Activated CD8-positive, alpha-beta memory T cell treated with anti-CD3 and anti-CD28 coated beads, Interleukin-2, amount 50 U/mL, for 24 hours (primary cell): ENCODE measurements around the gene CXCL5.

Experiments
- DNase-seq: peaks from one replicate; pipeline ENCODE4 v3.0.0-alpha.2; 2020; ENCODE audit errors: extremely low read depth

Gene CXCL5

DNA sequence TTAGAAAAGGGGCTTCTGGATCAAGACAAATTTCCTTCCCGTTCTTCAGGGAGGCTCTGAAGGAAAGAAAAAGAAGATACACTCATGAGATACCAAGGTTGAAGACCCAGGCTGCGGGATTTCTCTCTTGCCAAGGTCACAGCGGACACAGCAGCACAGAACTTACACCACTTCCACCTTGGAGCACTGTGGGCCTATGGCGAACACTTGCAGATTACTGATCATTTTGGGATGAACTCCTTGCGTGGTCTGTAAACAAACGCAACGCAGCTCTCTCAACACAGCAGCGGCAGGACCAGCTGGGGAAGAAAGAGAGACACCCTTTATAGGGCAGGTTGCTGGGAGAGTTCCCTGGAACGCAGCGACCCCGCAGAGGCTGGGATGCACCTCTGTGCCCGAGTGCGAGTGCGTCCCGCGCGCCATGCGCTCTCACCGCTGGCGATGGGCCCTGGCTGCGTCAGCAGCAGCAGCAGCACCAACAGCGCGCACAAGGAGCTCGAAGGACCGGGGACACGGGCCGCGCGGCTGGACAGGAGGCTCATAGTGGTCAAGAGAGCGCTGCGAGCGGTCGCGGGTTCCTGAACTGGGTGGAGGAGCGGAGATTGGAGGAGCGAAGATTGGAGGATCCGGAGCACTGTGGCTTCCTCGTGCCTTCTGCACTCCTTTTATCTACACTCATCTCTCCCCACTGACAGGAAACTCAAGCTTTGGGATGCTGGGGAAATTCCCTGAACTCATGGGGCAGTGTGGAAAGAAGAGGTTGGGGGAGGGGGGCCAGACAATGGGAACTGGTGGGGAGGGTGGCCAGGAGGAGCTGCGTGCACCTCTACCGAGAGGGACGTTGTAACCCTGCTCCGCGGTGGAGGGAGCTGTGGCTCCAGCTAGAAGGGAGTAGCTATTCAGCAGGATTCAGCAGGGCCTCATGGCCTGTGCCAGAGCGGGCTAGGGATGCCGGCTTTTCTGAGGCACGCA is at the start of gene CXCL5:
CXCL5 (minus strand) TSS at position 638 of the 972 bp plus-strand sequence; CDS start at position 542, 96 bp downstream.
- no peak for DNase-seq

DNA sequence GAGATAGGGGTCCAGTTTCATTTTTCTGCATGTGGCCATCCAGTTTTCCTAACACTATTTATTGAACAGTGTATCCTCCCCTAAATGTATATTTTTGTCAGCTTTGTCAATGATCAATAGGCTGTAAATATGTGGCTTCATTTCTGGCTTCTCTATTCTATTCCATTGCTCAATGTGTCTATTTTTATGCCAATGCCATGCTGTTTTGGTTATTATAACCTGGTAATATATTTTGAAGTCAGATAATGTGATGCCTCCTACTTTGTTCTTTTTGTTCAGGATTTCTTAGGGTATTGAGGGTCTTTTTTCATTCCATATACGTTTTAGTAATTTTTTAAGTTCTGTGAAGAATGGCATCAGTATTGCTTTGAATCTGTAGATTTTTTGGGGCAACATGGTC is 48.7 kb upstream of the CXCL5 start:
- DNase-seq = no peak

DNA sequence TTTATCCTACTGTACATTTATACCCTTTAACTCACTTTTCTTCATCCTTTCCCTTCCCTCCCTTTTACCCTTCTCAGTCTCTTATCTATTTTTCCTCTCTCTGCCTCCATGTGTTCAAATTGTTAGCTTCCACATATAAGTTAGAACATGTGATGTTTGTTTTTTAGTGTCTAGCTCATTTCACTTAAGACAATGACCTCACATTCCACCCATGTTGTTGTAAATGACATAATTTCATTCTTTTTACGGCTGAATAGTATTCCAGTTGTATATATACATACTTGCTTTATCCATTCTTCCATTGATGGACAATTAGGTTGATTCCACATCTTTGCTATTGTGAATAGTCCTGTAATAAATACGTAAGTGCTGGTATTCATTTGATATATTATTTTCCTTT is 47.3 kb upstream of the CXCL5 start:
- DNase-seq = no peak

DNA sequence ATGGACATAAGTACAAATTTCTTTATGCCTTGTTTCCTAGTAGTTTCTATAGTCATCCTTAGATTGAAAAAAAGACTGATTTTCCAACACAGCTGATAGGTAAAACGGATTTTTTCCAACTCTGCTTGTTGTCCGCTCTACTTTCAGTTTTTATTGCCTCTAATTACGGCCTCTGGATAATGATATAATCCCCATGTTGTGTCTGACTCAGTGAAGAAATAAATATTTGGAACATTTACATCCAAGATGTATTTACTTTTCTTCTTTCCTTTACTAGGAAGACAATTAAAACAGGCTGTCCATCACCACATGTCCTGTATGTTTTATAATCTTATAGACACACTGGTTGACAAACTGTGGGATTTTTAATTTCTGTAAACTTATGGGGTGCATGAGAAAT is 46.8 kb upstream of the CXCL5 start:
- no peak for DNase-seq

DNA sequence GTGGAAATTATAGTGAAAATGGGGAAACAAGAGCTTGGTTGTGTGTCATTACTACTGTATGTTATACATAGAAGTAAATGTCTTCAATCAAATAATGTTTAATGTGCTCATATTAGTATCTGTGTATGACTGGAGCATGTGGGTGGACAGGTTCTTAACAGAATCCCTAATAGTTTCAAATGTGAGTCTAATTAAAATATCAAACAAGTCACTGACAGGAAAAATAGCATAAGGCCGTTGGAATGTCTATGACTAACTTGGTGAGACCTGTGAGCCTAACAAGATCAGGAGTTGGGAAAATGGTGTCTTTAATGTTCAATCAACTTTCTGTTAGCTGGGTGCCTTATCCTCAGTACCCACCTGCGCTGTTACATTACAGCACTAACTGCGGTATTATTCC is 46.2 kb upstream of the CXCL5 start:
- DNase-seq = no peak

DNA sequence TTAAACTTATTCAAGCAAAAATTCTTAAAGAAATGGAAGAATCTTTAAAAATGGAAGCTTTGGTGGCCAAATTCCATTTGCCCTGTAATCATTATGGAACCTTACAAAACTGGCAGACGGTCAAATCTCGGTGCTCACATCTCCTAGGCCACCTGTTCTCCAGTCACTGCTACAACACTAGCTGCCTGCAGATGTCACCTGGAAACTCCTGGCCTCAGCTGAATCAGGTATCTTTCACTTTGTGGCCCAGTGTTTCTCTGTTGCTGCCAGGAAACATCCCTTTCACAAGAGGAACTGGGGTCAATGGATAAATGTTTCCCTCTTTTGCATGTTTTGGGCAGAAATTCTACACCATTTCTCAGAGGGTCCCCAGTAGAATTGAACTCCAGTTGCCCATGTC is 44.2 kb upstream of the CXCL5 start:
- DNase-seq = no peak

DNA sequence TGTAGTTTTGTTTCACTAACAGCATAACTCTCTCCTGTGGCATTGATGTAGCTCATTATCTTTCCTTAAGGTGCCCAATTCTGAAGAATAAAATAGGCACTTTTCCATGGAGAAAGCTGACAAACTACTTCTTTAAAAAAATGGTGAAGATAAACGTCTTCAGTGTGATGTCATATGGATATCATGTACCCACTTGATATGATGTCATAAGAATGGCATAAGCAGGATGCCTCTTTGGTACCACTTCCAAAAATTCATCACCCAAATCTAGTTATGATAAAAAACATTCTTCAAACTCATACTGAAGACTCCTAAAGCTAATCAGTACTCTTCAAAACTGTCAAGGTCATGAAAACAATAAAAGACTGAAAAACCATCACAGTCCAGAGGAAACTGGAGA is 42.9 kb upstream of the CXCL5 start:
- no peak for DNase-seq

DNA sequence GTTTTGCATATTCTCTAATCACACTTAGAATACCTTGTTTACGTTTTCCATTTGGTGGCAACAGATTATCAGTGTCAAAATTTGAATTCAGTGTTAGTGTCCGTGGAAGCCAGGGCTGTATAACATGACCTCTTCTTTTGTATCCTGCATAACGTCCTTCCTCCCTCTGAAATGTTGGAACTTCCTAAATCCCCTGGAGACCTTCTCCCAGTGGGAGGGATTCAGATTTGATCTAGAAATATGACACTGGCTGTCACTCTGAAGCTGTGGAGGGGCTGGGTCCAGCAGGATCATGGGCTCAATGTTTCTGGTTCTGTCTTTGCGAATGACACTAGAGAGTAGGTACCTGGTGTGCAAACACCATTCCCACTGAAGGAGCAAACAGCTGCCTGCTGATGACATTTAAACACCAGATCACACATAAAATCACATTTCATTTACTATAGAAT is 40.9 kb upstream of the CXCL5 start:
- no peak for DNase-seq

DNA sequence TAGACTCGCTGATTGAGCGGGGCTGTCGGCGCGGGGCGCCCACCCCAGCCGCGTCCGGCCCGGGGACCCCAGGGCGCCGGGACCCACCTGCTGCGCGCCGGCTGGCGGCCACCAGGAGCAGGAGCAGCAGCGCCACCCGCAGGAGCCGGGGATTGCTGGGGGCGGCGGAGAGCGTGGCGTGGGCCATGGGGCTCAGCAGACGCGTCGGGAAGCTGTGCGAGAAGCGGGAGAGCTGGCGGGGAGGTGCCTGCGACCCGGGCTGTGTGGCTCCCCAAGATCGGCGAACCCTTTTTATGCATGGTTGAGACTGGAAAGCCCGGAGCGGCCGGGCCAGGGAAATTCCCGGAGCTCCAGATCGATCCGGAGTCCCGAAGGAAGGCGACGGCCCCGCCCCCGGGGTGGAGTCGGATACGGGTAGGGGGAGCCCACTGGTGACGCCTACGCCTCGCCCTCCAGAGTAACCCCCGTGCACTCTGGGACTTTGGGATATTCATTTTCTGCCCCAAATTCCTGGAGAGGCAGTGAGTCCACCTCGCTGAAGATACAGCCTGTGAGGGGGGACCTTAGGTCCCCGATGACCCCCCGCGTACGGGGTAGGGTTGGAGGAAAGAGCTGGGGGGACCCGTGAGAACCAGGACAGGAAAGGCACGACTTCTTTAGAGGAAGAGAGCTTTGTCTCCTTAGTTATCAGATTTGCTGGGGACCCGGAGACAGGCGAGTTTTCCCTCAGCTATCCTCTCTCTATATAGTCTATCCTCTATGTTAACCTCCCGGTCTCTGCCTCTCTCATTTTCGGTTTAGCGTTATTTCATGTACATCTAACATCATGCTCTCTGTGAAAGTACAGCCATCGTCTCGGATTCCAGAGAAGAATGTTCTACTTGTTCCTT is 40.2 kb upstream of the CXCL5 start, which contains the start of gene CXCL3:
CXCL3 (minus strand) TSS at position 265 of the 890 bp plus-strand sequence; CDS start at position 187, 78 bp downstream.
- no peak for DNase-seq

DNA sequence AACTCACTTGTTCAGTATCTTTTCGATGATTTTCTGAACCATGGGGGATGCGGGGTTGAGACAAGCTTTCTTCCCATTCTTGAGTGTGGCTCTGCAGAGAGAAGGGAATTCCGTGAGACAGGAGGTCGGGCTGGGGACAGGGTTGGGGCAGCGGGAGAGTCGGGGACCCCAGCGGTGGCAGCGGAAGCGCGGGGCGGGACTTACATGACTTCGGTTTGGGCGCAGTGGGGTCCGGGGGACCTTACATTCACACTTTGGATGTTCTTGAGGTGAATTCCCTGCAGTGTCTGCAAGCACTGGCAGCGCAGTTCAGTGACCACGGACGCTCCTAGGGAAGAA is 39.6 kb upstream of the CXCL5 start:
- DNase-seq = no peak

DNA sequence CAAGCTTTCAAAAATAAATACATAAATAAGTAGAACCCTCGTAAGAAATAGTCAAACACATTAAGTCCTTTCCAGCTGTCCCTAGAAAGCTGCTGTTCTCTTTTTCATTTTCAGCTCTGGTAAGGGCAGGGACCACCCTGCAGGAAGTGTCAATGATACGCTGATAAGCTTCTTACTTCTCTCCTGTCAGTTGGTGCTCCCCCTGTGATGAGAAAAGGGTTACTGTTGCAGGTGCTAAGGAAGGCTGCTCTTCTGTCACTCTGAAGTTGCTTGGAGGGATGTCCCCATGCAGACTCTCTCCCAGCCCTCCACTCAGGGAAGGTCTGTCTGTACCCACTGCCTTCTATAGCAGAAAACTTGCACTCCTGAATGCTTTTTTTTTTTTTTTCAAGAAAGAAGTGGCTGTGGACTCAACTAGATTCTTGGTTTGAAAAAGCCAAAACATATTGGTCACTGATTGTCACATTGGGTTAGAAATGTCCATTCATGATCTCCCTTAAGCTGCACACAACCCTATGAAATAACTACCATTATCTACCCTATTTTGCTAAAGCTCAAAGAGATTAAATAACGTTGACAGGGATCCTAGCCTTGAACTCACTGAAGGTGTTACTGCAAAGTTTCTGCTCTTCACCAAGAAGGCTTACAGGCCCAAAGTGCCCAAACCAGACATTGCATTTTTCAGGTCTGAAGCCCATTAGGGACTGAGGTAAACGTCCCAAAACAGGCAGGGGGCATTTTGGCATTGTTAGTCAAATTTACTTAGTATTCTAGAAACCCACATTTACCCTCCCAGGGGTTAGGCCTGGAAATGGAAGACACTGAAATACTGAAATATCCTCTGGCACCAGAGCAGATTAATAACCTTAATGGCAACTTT is 38.8 kb upstream of the CXCL5 start:
- DNase-seq = no peak

DNA sequence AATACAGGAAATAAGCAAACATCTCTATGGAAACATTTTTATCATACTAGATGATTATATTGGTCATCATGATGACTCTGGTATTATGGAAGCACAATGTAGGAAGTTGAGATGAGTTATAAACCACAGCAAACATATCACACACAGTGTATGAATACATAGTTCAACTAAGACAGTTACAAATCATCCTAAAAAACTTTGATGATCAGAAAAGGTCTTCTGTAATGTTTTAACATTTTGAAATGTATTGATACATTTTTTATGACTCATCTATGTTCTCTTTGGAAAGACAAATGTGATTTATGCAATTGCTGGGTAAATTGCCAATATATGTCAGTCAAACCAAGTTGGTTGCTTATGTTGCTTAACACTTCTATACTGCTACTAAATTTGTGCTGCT is 35.3 kb upstream of the CXCL5 start:
- no peak for DNase-seq

DNA sequence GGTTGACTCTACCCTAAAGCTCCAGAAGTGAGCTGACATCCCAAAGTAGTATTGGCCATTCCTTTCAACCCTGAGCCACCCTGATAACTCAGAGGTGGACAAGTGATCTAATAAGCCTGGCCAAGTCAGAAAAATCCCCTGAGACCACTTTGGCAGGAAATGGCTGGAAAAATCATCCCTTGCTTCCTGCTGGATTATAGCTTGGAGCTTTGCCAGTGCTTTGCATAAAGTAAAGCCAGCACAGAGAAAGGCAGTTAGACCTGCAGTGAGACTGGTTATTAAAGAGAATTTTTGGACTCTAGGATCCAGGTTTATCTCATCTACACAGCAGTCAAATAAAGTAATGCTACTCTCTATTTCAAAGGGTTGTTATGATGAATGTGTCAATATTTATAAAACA is 33.6 kb upstream of the CXCL5 start:
- no peak for DNase-seq

DNA sequence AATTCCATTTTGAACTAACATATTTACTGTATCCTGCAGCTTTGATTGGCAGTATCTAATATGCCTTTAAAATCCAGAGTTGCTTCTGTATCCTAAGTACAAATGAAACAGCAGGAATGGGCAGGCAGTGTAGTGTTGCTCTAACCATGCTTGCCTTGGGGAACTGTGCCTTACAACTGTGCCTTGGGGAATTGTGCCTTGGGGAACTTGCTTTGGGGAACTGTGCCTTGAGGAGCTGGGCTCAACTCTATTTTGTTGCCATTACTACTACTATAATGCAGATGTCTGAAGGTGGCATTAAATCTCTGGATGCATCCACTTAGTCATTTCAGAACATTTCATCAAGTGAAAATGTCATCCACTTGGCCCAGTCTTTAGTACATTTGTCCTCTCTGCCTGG is 33.1 kb upstream of the CXCL5 start:
- DNase-seq = no peak

DNA sequence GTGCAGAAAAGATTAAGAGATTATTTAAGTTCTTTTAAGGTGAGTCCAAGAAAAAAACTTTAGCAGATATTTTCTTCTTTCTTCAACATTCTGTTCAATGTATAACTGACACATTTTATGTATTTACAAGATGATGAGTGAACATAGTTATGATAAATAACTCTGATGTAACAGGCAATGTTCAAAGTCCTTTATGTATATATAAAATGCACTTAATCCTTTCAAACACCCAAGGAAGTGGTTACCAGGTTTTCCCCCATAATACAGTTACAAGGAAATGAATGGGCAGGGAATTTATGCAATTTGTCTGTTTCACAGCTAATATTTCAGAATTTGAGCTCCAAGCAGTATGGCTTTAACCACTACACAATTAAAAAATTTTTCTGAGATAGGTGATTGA is 31.8 kb upstream of the CXCL5 start:
- DNase-seq = no peak

DNA sequence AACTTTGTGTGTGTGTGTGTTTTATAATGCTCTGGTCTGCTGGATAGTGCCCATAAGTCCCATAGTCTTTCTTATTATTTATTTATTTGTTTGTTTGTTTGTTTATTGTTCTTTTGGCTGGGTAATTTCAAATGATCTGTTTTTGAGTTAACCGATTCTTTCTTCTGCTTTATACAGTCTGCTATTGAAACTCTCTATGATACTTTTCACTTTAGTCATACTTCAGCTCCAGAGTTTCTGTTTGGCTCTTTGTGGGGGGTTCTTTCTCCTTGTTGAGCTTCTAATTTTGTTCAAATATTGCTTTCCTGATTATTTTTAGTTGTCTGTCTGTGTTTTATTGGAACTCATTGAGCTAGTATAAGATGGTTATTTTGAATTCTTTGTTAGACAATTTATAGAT is 30.0 kb upstream of the CXCL5 start:
- no peak for DNase-seq

DNA sequence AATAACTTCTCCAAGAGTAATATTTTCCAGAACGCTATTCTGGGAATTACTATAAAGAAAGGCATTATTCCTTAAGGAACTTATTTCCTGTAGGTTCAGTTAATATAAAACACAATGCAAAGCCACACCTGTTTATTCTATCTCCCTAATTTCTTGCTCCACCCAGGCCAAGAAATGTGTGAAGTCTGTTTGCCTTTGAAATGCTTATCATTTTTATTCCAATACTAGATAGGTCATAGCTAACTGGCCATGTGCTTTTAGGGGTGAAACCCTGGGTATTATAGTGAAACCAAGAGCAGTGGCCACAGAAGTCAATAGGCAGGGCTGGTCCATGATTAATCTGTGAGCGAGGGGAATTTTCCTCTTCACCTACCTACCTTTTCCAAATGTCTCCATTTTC is 25.2 kb upstream of the CXCL5 start:
- no peak for DNase-seq

DNA sequence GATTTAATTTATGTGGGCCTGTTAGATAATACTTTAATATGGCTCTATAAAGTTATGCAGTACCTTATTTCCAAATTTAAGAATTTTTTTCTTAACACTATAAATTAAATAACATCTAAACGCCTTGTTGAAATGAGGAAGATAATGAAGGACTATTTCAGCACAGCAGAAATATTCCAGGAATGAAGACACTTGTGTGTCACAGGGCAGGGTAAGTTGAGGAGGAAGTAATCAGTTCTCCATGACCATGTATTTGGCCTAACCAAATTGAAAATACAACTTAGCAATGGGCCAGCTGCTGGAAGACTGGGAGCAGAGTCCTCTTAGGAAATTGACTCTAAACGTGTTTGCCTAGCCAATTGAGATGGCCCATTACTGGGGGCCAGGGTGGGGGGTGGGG is 23.1 kb upstream of the CXCL5 start:
- DNase-seq = no peak

DNA sequence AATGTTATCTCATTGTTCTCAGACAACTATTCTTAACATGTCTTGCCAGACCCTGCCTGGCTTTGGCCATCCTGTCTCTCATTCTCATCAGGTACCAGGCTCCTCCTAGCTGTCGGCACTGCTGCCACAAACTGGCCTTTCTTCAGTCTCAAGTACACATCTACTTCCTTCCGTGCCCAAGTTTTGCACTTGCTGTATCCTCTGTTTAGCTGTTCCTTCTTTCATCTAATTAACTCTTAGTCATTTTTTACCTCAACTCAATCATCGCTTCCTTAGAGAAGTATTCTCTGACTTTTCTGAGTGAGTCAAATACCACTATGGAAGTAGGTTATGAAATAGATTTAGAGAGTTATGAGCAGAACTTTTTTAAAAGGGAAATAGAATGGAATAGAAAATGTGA is 20.3 kb upstream of the CXCL5 start:
- no peak for DNase-seq

DNA sequence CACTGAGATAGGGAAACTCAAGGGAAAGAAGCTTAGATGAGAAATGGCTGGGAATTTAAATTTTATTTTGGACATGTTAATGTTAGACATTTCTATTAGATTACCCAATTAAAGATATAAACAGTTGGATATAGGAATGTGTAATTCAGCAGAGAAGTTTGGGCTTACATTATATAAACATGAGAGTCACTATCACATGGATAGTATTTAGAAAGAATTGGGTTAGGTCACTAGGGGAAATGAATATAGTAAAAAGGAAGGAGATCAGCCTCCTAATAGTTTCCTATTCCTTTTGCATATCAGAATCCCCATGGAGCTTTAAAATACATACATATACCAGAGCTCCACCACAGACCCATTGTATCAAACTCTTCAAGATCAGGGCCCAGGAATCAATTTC is 19.6 kb upstream of the CXCL5 start:
- DNase-seq = no peak

DNA sequence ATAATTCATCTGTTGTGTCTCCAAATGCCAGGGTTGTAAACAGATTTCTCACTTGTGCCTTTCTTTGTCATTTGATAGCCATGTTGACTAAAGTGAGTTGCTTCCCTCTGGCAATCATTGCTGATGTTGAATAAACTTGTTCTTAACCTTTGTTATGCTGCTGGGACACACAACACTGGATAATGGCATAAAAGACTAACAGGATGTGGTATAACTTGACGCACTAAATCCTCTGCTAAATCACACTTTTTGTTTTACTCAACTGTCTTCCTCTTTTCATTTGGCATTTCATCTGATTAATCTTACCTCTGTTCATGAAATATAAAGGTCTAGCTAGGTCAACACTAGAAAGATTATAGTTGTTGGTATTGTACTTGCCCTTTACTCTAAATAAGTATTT is 17.6 kb upstream of the CXCL5 start:
- DNase-seq = no peak
